Measurements from ENCODE around the gene USF1. TPM values are rescaled to one million over a fixed set of nuclear protein-coding genes. Genes with fewer than 3 reads are reported as not detected.

The USF1 gene
- polyA plus RNA-seq, 3 donors: 6.3 to 335 (median 25.5) TPM

DNA sequence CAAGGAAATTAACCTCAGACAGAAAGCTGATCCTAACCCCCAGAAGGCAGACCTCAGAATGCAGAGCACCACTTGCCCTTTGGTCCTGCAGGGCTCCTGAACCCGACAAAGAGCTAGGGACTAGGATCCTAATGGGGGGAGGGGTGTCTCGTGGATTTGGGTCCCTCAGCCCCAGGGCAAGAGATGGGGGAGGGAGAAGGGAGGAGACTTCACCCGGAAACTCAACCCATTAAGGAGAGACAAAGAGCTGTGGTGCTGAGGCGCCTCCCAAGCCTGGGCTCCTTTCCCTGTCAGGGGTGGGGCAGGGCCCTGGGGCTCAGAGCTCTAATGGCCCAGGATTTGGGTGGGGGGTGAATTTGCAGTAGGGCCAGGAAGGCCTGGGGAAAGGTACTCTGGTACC lies 40.7 kb upstream of the USF1 start:
- no peaks in the 10 kb centered on the region for H3K9me3 Mint-ChIP-seq
- no peak overlapping the region for H3K4me3 Mint-ChIP-seq
- Histone ChIP-seq H3K9me3 (replicated peaks in 1 of 2; ENCODE audit: control insufficient read depth in 1 of 2, insufficient read depth in 1 of 2, low read length in 2 of 2) (no peaks in the 10 kb centered on the region), H3K27me3 (ENCODE audit: control insufficient read depth in 2 of 2, insufficient read depth in 2 of 2, low read length in 2 of 2) (no peaks in the 10 kb centered on the region), H3K9ac (ENCODE audit: insufficient read depth, low read length, poor library complexity, severe bottlenecking) (no peak overlapping the region), H3K36me3 (replicated peaks in 1 of 2; ENCODE audit: control insufficient read depth in 1 of 2, insufficient read depth in 2 of 2, low read length in 2 of 2) (no peaks in the 10 kb centered on the region), H3K27ac (ENCODE audit: low read depth in 1 of 2, low read length in 2 of 2) (no peak overlapping the region), H4K20me1 (ENCODE audit: insufficient read depth, low read length) (no peaks in the 10 kb centered on the region), H3K4me1 (ENCODE audit: control insufficient read depth in 1 of 2, insufficient read depth in 2 of 2, low read length in 2 of 2) (peaks cover 46 to 58% of the 10 kb centered on the region in 2 donors), H3K4me3 (replicated peaks in 1 of 3; ENCODE audit: low read depth in 2 of 3, low read length in 3 of 3) (no peak overlapping the region), H3K79me2 (ENCODE audit: insufficient read depth, low read length) (no peaks in the 10 kb centered on the region), H3K4me2 (replicated peaks; ENCODE audit: extremely low read depth, low read length, poor library complexity, severe bottlenecking) (no peak overlapping the region), H2AFZ (ENCODE audit: insufficient read depth, low read depth, low read length, poor library complexity, severe bottlenecking) (no peak overlapping the region)
- intact Hi-C loops (cut with micrococcal nuclease): no loop called here
- peak overlapping the region in 3 of 7 donors; percentile 44 to 84 (median 83) for H3K27ac Mint-ChIP-seq
- peaks cover 3 to 8% of the 10 kb centered on the region in 2 donors for H3K36me3 Mint-ChIP-seq
- no peak for DNase-seq
- WGBS (ENCODE audit: insufficient coverage): 100% methylated on average over 2 of the region's 4 CpGs
- H3K4me1 Mint-ChIP-seq: peaks cover 64% of the 10 kb centered on the region
- TF ChIP-seq, protein P1, sequence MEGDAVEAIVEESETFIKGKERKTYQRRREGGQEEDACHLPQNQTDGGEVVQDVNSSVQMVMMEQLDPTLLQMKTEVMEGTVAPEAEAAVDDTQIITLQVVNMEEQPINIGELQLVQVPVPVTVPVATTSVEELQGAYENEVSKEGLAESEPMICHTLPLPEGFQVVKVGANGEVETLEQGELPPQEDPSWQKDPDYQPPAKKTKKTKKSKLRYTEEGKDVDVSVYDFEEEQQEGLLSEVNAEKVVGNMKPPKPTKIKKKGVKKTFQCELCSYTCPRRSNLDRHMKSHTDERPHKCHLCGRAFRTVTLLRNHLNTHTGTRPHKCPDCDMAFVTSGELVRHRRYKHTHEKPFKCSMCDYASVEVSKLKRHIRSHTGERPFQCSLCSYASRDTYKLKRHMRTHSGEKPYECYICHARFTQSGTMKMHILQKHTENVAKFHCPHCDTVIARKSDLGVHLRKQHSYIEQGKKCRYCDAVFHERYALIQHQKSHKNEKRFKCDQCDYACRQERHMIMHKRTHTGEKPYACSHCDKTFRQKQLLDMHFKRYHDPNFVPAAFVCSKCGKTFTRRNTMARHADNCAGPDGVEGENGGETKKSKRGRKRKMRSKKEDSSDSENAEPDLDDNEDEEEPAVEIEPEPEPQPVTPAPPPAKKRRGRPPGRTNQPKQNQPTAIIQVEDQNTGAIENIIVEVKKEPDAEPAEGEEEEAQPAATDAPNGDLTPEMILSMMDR (IDR thresholded peaks at IDR 0.05): no peak
- peaks cover 1 to 3% (median 2%) of the 10 kb centered on the region in 3 donors for H3K27me3 Mint-ChIP-seq (ENCODE audit: low read depth in 3 of 3)

DNA sequence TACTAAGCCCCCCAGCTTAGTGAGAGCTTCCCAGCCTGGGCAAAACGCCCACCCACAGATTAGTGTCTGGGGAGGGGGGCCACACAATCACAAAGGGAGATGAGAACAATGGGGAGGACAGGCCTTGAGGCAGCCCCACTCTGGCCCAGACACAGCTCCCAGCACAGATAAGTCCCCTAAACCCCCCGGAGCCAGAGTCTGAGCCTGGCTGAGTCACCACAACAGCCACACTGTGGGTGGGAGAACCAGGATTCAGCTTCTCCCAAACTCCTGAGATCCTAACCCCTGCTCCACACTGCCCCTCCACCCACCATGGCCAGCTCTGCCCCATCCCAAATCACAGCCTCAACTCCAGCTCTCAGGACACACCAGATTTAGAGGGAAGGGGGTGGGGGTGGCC lies 39.4 kb upstream of the USF1 start:
- Mint-ChIP-seq H3K36me3 (peaks cover 7 to 15% of the 10 kb centered on the region in 2 donors), H3K27ac (peak overlapping the region in 5 of 7 donors; percentile 15 to 98 (median 62)), H3K4me3 (no peak overlapping the region), H3K9me3 (no peaks in the 10 kb centered on the region), H3K27me3 (ENCODE audit: low read depth in 3 of 3) (peaks cover 0 to 3% (median 1%) of the 10 kb centered on the region in 3 donors), H3K4me1 (peaks cover 77% of the 10 kb centered on the region)
- Histone ChIP-seq H3K9me3 (replicated peaks in 1 of 2; ENCODE audit: control insufficient read depth in 1 of 2, insufficient read depth in 1 of 2, low read length in 2 of 2) (no peaks in the 10 kb centered on the region), H2AFZ (ENCODE audit: insufficient read depth, low read depth, low read length, poor library complexity, severe bottlenecking) (no peak overlapping the region), H4K20me1 (ENCODE audit: insufficient read depth, low read length) (no peaks in the 10 kb centered on the region), H3K79me2 (ENCODE audit: insufficient read depth, low read length) (no peaks in the 10 kb centered on the region), H3K4me2 (replicated peaks; ENCODE audit: extremely low read depth, low read length, poor library complexity, severe bottlenecking) (no peak overlapping the region), H3K27ac (ENCODE audit: low read depth in 1 of 2, low read length in 2 of 2) (no peak overlapping the region), H3K36me3 (replicated peaks in 1 of 2; ENCODE audit: control insufficient read depth in 1 of 2, insufficient read depth in 2 of 2, low read length in 2 of 2) (no peaks in the 10 kb centered on the region), H3K9ac (ENCODE audit: insufficient read depth, low read length, poor library complexity, severe bottlenecking) (no peak overlapping the region), H3K4me3 (replicated peaks in 1 of 3; ENCODE audit: low read depth in 2 of 3, low read length in 3 of 3) (no peak overlapping the region), H3K27me3 (ENCODE audit: control insufficient read depth in 2 of 2, insufficient read depth in 2 of 2, low read length in 2 of 2) (no peaks in the 10 kb centered on the region), H3K4me1 (ENCODE audit: control insufficient read depth in 1 of 2, insufficient read depth in 2 of 2, low read length in 2 of 2) (peaks cover 58 to 70% of the 10 kb centered on the region in 2 donors)
- no peak for DNase-seq
- TF ChIP-seq, protein P1 (IDR thresholded peaks at IDR 0.05): no peak
- intact Hi-C loops (cut with micrococcal nuclease): no loop called here
- WGBS (ENCODE audit: insufficient coverage): no CpG with 5 or more reads among the region's 2 CpGs
